HG03025 (cell line): ENCODE results near the gene KIF11.
"Not testable (repeated sequence)": the region's sequence is repeated elsewhere in the genome, so short reads cannot be mapped to it uniquely, and the experiment has no call there.

Experiments
- ATAC-seq: cut with Tn5 transposase; IDR thresholded peaks from one replicate; pipeline ENCODE4 v1.9.1; 2021; ENCODE audit warnings: mild to moderate bottlenecking, moderate library complexity; ENCODE audit not compliant: unreplicated experiment, low FRiP score

KIF11 gene

DNA sequence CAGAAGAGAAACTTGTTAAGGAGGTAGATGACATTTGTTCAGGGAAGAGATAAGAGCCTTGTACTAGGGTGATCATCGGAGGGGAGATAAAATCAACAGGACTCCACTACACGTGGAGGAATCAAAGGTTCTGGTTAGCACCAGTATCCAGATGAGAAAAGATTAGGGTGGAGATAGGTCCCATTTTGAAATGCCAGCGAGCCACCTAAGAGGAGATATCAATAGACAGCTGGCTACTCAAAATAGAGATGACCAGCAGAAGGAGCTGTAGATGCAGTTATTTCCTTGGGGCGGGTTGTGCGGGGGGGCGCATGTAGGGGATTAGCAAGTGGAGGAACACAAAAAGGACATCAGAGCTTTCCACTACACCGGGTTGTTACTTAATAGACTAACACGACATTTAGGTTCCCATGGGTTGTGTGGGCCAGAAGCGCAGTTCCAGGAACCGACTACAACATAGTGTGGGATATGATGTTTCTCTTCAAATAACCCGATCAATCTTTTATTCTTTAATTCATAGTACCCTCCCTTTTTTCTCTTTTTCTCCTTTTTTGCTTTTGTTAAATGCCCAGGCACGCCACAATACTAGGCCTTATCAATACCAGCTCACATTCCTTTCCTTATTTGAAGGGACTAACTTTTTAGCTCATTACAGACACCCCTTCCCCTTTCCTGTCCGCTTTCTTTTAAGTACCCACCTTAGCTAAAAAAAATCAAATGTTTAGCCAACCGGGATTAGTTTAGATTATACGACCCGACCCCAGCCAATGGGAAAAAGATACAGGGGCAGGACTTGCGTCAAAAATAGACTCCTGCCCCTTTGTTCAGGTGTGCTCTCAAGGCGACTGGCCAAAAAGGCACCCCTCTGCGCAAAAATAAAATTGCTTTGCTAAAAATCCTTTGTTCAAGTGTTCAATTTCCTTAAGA, 2.0 kb upstream of the KIF11 start:
- ATAC-seq, result peak; percentile 3

DNA sequence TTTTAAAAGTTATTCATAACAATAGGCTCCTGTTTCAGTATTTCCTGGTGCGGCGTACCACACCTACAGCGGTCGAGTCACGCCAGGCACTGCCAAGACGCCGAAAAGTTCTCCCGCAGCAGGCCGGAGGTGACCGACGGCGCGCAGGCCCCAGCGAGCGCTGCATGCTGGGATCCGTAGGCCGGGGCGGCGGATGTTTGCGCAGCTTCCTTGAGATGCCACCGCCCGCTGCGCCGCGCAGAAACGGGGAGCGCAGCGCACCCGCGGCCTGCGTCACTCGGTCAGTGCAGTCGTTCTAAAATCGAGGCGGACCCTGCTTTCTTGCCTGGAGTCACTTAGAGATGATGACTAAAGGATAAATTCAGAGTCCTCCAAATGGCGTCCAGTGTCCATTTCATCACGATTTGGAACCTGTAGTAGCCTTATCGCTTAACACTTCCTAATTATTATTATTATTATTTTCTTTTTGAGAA, 1.3 kb upstream of the KIF11 start:
- ATAC-seq, result peak; percentile 65

DNA sequence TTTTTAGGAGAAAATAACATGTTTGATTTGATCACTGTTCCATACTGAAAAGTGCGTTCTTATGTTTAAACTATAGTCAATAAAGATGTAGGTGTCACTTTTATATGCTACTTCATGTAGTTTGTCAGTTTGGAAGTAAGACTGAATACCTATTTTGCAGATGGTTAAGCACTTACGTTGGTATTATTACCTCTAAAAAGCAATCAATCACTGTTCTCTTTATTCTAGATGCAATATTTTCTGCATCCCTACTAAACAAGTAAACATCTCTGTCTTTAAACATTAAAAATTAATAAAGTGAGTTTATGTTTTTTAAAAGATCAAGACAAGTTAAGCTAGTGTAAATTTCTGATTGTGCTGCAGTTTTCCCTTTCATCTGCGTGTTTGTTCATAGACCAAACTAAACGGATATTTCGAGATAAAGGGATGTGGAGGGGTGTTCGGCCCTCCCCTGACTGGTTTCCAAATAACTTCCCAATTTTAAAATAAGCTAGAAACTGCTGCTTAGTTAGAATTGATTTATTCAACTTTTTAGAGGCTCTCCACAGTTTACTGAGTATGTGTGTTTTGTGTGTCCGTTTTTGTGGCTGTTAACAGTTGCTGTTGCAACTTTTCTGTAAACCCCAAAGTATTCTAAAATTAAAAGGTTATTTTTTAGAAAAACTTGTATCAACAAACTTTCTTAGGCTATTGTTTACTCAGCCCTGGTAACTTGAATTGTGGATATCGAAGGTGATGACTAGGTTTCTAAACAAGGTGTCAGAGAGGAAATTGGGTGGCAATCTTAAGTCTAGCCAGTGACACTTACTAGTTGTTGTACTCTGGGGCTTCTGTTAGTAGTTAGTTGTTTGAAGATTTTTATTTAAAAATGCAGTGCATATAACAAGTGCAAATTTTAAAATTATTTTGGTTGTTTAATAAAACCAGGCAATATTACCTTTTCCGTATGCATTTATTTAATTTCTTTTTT, 974 bp downstream of the KIF11 start:
- no peak for ATAC-seq

DNA sequence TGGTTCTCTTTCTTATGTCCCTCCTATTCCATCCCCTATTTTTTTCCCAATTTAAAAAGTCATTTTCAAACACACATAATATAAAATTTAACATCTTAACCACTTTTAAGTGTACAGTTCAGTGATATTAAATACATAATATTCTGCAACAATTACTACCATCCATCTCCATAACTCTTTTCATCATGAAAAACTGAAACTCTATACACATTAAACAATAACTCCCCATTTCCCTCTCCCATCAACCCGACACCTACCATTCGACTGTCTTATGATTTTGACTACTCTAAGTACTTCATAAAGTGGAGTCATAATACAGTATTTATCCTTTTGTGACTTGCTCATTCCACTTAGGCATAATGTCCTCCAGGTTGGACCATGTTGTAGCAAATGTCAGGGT, 2.6 kb downstream of the KIF11 start:
- no peak for ATAC-seq

DNA sequence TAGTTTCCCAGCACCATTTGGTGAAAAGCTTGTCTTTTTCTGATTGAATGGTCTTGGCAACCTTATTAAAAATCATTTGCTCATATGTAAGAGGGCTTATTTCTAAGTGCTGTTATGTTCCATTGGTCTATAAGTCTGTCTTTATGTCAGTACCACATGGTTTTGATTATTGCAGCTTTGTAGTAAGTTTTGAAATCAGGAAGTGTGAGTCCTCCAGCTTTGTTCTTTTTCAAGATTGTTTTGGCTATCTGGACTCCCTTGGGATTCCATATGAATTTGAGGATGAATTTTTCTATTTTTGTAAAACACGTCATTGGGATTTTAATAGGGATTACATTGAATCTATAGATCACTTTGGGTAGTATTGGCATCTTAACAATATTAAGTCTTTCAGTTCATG, 5.4 kb downstream of the KIF11 start:
- ATAC-seq, result no peak

DNA sequence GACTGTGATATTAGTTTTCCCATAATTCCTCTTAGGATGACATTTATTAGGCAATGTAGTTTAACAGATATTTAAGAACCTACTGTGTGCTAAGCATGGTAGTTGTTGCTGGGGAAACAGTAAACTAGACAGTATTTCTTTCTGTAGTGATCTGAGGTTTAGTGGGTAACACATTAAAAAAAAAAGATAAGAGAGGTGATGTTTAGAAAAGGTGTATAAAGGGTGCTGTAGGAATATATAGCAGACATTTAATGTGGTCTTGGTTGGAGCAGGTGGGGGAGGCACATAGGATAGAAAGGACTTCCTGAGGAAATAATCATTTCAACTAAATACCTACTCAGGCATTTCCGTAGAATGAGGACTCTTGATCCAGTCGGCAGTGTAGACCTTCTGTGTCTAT, 11.9 kb downstream of the KIF11 start:
- ATAC-seq, result no peak

DNA sequence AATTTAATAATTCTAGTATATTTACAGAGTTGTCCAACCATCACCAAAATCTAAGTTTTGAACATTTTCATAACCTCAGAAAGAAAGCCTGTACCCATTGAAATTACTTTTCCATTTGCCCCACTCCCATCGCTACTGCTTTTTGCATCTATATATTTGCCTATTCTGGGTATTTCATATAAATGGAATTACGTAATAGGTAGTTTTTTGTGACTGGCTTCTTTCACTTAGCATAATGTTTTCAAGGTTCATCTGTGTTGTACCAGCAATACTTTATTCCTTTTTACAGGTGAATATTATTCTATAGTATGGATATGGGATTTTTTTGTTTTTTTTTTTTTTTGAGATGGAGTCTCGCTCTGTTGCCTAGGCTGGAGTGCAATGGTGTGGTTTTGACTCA, 22.6 kb downstream of the KIF11 start:
- ATAC-seq, result no peak

DNA sequence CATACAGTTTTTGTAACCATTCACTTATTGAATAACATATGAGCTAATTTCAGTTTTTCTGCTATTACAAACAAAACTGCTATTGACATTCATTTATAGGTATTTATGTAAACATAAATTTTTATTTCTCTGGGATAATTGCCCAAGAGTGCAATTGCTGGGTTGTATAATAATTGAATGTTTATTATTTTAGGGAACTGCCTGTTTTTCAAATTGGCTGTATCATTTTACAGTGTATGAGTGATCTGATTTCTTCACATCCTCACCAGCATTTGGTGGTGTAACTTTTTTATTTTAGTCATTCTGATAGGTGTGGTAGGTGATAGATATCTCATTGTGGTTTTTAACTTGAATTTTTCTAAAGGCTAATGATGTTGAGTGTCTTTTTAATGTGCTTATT, 26.4 kb downstream of the KIF11 start:
- no peak for ATAC-seq

DNA sequence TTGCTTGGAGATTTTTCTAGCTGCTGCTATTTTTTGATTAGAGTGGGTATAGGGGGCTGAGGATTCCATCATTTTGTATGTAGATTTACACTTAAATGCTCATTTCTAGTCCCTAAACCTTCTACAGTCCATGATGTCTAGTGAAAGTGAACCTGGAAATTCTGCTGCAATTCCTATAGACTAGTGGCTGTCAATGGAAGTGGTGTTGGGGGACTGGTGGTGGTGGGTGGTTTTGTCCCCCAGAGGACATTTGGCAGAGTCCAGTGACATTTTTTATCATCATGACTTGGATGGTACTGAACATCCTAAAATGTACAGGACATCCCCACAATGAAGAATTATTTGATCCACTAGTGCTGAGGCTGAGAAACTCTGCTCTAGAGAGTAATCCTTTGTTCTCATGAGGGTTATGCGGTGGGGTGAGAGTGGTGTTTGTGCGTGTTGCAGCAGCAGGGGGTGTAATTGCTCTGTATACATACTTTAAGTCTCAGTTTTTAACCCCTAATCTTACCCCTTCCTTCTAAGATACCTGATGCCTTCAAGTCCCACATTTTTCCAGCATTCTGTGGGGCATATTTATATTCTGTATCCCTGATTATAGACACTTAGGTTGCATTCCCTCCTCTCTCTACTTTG, 35.0 kb downstream of the KIF11 start:
- ATAC-seq, result no peak

DNA sequence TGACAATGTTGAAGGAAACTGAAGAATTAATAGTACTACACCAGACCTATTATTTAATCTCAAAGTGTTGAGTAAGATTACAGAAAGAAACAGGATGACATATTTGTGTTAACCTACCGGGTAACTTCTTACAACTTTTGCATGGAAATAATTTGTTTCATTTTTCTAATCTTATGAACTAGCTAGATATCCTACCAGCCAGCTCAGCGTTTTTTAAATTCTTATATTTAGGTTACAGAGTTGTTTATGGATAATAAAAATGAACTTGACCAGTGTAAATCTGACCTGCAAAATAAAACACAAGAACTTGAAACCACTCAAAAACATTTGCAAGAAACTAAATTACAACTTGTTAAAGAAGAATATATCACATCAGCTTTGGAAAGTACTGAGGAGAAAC, 37.0 kb downstream of the KIF11 start:
- no peak for ATAC-seq

DNA sequence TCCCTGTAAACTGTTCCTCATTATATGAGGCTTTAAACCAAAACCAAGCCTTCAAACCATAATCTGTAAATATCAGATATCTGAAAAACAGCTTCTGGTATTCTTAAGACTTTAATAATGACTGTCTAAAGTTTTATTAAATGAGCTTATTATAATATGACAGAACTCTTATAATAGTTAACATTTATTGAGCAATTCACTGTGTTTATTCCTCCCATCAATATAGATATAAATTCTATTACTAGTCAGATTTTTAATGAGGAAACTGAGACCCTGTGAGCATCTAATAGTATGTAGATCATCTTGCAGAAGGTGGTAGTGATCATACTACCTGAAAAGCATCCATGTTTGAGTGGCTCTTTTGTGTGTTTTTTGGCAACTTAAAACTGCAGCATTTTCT, 45.1 kb downstream of the KIF11 start:
- no peak for ATAC-seq

DNA sequence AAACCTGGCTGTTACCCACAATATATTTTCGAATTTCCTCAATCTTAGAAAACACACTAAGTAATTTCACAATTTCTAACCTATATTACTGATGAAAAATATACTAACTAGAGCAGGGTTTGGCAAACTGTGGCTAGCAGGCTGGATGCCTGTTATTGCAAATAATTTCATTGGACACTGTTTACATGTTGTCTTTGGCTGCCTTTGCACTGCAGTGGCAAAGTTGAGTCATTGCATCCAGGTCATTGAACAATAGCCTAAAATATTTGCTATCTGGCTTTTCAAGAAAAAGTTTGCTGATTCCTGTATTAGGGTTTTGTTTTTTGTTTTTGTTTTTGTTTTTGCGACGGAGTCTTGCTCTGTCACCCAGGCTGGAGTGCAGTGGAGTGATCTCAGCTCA, 47.2 kb downstream of the KIF11 start:
- ATAC-seq, result no peak

DNA sequence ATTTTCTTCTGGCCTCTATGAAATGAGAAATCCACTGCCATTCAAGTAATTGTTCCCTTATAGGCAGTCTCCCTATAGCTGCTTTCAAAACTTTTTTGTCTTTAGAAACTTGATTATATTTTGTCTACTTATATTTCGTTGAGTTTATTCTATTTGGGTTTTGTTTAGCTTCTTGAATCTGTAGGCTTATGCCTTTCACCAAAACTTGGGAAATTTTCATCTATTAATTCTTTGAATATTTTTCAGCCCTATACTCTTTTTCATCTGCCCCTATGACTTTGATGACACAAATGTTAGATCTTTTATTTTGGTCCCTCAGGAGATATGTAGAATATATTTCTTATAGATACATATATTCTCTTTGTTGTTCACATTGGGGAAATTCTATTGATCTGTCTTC, 48.6 kb downstream of the KIF11 start:
- no peak for ATAC-seq

DNA sequence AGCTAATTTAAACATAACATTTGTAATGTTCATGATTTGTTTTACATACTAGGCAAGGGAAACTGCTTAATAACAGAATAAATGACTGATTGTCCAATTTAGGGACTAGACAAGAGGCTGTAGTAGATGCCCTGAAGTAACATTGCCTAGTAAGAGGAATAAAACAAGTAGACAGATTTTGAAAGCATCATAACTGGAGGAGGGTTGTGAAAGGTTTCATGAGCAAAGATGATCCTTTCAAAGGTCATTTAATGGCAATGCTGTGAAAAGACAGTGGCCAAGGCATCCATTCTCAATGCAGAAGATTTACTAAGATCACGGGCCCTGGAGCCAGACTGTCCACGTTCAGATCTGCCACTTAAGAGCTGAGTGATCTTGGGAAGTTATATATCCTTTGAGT, 52.0 kb downstream of the KIF11 start:
- no peak for ATAC-seq

DNA sequence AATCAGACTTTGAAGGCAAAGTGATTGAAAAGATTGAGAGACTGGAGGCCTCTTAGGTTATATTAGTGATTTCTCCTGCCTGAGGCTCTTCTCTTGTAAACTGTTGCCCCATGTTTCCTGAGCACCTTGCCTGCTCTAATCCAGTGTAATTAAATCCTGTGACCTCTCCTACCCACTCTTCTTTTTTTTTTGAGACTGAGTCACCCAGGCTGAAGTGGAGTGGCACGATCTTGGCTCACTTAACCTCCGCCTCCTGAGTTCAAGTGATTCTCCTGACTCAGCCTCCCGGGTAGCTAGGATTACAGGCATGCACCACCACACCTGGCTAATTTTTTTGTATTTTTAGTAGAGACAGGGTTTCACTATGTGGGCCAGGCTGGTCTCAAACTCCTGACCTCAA, 57.9 kb downstream of the KIF11 start:
- ATAC-seq, result not testable (repeated sequence)

DNA sequence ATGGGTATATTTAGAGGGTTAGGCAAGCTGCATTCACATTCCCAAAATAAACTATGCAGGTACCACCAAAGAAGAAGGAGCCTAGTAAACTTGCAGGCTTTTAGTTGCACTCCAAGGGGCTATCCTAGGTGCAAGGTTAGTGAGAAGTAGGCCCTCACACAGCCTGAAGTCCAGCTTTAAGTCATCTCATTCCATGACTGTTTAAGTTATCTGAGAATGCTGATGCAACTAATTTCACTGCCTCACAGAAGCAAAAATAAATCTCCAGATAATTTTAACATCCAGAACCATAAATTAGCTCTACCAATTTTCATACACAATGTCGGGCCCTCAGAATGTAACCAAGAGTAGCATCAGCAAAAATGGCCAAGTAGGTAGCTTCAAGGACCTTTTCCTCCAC, 62.5 kb downstream of the KIF11 start:
- ATAC-seq, result no peak

DNA sequence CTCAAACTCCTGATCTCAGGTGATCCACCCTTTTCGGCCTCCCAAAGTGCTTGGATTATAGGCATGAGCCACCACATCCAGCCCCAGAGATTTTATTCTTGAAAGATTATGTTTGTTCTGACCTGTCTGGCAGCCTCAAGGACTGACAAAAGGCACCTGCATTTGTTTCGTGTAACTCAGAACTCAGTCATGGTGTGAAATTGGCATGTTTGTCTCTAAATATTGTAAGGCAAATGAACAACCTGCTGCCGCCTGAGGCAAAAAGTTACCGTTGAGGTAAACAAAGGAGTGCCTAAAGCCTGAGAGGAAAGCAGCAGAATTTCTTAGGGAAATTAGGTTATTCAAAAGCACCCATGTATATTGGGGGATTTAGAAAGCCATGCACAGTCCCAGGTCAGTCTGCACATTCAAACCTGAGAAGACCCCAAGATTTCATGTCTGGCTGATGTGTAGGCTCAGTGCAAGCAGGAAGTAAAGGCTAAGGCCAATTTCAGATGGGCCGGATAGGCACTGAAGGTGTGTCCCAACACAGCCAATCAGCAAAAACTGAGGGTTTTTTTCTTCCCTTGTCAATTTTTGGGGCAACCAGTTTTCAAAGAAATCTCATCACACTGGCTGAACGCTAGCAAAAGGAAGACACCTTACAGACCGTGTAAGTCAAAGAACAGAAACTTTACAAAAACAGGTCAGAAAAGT, 63.5 kb downstream of the KIF11 start:
- ATAC-seq, result no peak

DNA sequence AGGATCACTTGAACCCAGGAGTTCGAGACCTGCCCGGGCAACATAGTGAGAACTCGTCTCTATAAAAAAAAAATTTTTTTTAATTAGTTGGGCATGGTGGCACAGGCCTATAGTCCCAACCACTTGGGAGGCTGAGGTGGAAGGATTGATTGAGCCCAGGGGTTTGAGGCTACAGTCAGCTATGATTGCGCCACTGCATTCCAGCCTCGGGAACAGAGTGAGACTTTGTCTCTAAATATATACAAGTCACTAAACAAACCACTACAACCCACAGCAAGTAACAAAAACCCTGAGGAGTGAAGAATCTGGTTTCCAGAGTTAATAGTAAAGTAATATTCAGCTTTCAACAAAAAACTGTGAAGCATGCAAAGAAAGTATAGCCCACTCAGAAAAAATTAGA, 64.1 kb downstream of the KIF11 start:
- ATAC-seq, result no peak

DNA sequence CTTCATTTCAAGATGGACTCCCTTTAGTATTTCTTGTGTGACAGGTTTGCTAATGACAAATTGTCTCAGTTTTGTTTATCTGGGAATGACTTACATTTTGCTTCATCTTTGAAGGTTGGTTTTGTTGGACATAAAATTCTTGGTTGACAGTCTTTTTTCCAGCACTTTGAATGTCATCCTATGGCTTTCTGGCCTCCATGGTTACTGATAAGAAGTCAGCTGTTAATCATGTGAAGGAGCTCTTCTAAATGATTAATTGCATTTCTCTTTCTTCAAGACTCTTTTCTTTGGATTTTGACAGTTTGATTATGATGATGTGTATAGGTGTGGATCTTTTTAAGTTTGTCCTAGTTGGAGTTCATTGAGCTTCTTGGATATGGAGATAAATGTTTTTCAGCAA, 69.9 kb downstream of the KIF11 start:
- ATAC-seq, result no peak

DNA sequence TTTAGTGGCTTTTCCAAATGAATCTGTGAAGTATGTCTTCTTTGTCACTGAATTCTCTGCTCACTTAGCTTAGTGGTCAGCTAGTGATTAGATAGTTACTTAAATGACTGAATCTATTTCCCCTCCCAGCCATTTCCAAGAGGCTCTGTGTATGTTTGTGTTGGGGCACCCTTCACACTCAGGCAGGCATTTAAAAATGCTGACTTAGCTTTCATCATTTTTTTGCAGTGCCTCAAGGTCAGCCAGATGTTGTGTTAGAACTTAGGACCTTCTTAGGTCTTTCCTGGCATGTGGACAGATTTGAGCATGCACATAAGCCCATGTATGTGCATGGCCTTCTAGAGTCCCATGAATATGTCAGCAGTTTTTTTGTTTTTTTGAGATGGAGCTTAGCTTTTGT, 71.4 kb downstream of the KIF11 start:
- no peak for ATAC-seq
